Tibial artery (tissue), 4 donors: ENCODE data around the gene SLC5A5.

ENCODE experiments used
- DNase-seq, 2 donors: peaks; one replicate each; pipeline ENCODE4 v3.0.0-alpha.2; 2019
- H3K27ac ChIP-seq, 2 donors: fragments of 200-600 bp; sonication (generic) in 1 of 2; 1 replicate in 1 of 2; 2 replicates in 1 of 2; pipeline ENCODE4 v1.5.1; 2018 to 2019; ENCODE audit warnings: mild to moderate bottlenecking in 1 of 2
- H3K27me3 ChIP-seq, 2 donors: fragments of 200-600 bp; sonication (generic) in 1 of 2; one replicate each; pipeline versions ENCODE4 v1.5.1 to v1.6.0; 2016 to 2019
- H3K36me3 ChIP-seq, 3 donors: fragments of 200-600 bp; sonication (generic) in 2 of 3; one replicate each; pipeline ENCODE4 v1.5.1; 2016 to 2019; ENCODE audit warnings: mild to moderate bottlenecking in 2 of 3
- H3K4me1 ChIP-seq, 4 donors: fragments of 200-600 bp; sonication (generic) in 2 of 4; 1 replicate in 3 of 4; 2 replicates in 1 of 4; pipeline ENCODE4 v1.5.1; 2016 to 2019
- H3K4me3 ChIP-seq, 2 donors: fragments of 200-600 bp; sonication (generic) in 1 of 2; 1 replicate in 1 of 2; 2 replicates in 1 of 2; pipeline ENCODE4 v1.5.1; 2018 to 2019; ENCODE audit warnings: mild to moderate bottlenecking in 2 of 2
- H3K9me3 ChIP-seq, 3 donors: fragments of 200-600 bp; sonication (generic) in 1 of 3; one replicate each; pipeline ENCODE4 v1.5.1; 2016 to 2019
- CTCF ChIP-seq, 2 experiments: fragments of 200-600 bp in 1 of 2; fragments of 450-650 bp in 1 of 2; IDR thresholded peaks; one replicate each; pipeline ENCODE4 v1.5.1; 2017 to 2019; ENCODE audit warnings: antibody characterized with exemption in 2 of 2, mild to moderate bottlenecking in 1 of 2, moderate library complexity in 1 of 2
- intact Hi-C: fragments of 100-400 bp; cut with DNase I; formaldehyde crosslinking; loops from one replicate; pipeline ENCODE4 v1.15.0; 2023; ENCODE audit warnings: low total_unique reads

The SLC5A5 gene

GRCh38 chr19:17836530-17836929, 35.2 kb upstream of the SLC5A5 start:
- intact Hi-C loops = no loop called here
- no peak for DNase-seq
- peaks cover 0 to 75% of the 10 kb centered on the region in 2 donors for H3K27me3 ChIP-seq
- H3K4me1 ChIP-seq = peaks cover 0 to 6% (median 2%) of the 10 kb centered on the region in 4 donors
- no peak overlapping the region for H3K4me3 ChIP-seq
- H3K27ac ChIP-seq = no peak overlapping the region
- H3K36me3 ChIP-seq = no peaks in the 10 kb centered on the region
- TF ChIP-seq CTCF (IDR thresholded peaks at IDR 0.05) = no peak
- H3K9me3 ChIP-seq = no peaks in the 10 kb centered on the region

- Histone ChIP-seq H3K27me3 (peaks cover 0 to 75% of the 10 kb centered on the region in 2 donors), H3K36me3 (no peaks in the 10 kb centered on the region)
These were observed 33.8 kb upstream of the SLC5A5 start for GRCh38 chr19:17837972-17838371.

GRCh38 chr19:17840019-17840418, 31.7 kb upstream of the SLC5A5 start:
- peaks cover 0 to 17% (median 10%) of the 10 kb centered on the region in 4 donors for H3K4me1 ChIP-seq
- DNase-seq = no peak
- intact Hi-C loops = no loop called here
- H3K4me3 ChIP-seq = no peak overlapping the region
- no peaks in the 10 kb centered on the region for H3K36me3 ChIP-seq
- no peak overlapping the region for H3K27ac ChIP-seq
- peaks cover 0 to 75% of the 10 kb centered on the region in 2 donors for H3K27me3 ChIP-seq
- no peak for TF ChIP-seq CTCF (IDR thresholded peaks at IDR 0.05)
- no peaks in the 10 kb centered on the region for H3K9me3 ChIP-seq

More at GRCh38 chr19:17837972-17838371, 33.8 kb upstream of the SLC5A5 start:
- no peak overlapping the region for H3K27ac ChIP-seq
- no peak overlapping the region for H3K4me3 ChIP-seq
- no peak for DNase-seq
- TF ChIP-seq CTCF (IDR thresholded peaks at IDR 0.05) = no peak
- intact Hi-C loops = no loop called here
- peaks cover 0 to 17% (median 10%) of the 10 kb centered on the region in 4 donors for H3K4me1 ChIP-seq
- no peaks in the 10 kb centered on the region for H3K9me3 ChIP-seq

GRCh38 chr19:17841371-17841809, 30.4 kb upstream of the SLC5A5 start:
- no peaks in the 10 kb centered on the region for H3K9me3 ChIP-seq
- H3K27ac ChIP-seq = no peak overlapping the region
- intact Hi-C loops = no loop called here
- H3K27me3 ChIP-seq = peaks cover 0 to 78% of the 10 kb centered on the region in 2 donors
- H3K36me3 ChIP-seq = no peaks in the 10 kb centered on the region
- H3K4me1 ChIP-seq = peaks cover 0 to 17% (median 10%) of the 10 kb centered on the region in 4 donors
- TF ChIP-seq CTCF (IDR thresholded peaks at IDR 0.05) = no peak
- peak overlapping the region; percentile 9 to 22 for H3K4me3 ChIP-seq
- no peak for DNase-seq

GRCh38 chr19:17841810-17842662, 29.7 kb upstream of the SLC5A5 start:
- H3K9me3 ChIP-seq = no peaks in the 10 kb centered on the region
- peak; percentile 57 to 84 for DNase-seq
- H3K27ac ChIP-seq = no peak overlapping the region
- peaks cover 0 to 82% of the 10 kb centered on the region in 2 donors for H3K27me3 ChIP-seq
- peaks cover 0 to 17% (median 10%) of the 10 kb centered on the region in 4 donors for H3K4me1 ChIP-seq
- intact Hi-C loops = no loop called here
- H3K4me3 ChIP-seq = peak overlapping the region; percentile 9 to 22
- TF ChIP-seq CTCF (IDR thresholded peaks at IDR 0.05) = no peak
- H3K36me3 ChIP-seq = no peaks in the 10 kb centered on the region
